NT2/D1 (cell line): ENCODE data around the gene SEC14L1.

Experiments
- DNase-seq: peaks from one replicate; pipeline ENCODE4 v3.0.0-alpha.2; 2011; ENCODE audit warnings: low read depth, low spot score
- H3K27me3 ChIP-seq: 2 replicates; pipeline ENCODE4 v1.6.0; 2011; ENCODE audit warnings: mild to moderate bottlenecking; ENCODE audit not compliant: insufficient read length, insufficient read depth
- H3K36me3 ChIP-seq: 2 replicates; pipeline ENCODE4 v1.6.1; 2011; ENCODE audit warnings: mild to moderate bottlenecking, low read length, mixed read lengths; ENCODE audit not compliant: insufficient read depth, insufficient read length
- H3K4me1 ChIP-seq: 2 replicates; pipeline ENCODE4 v1.5.1; 2011; ENCODE audit not compliant: insufficient read depth, insufficient read length
- H3K4me3 ChIP-seq: 2 replicates; pipeline ENCODE4 v1.5.1; 2011; ENCODE audit warnings: low read depth; ENCODE audit not compliant: insufficient read length
- H3K9ac ChIP-seq: 2 replicates; pipeline ENCODE4 v1.6.0; 2011; ENCODE audit warnings: low read depth; ENCODE audit not compliant: insufficient read length
- H3K9me3 ChIP-seq: 2 replicates; pipeline ENCODE4 v1.5.1; 2011; ENCODE audit warnings: mild to moderate bottlenecking, low read length; ENCODE audit not compliant: insufficient read depth
- SUZ12 ChIP-seq: IDR thresholded peaks from 2 replicates; pipeline ENCODE4 v1.6.1; 2011; ENCODE audit not compliant: insufficient read length, insufficient read depth; ENCODE audit errors: extremely low read depth
- YY1 ChIP-seq: IDR thresholded peaks from 2 replicates; pipeline ENCODE4 v1.6.1; 2011; ENCODE audit not compliant: insufficient read length, insufficient read depth
- ZNF274 ChIP-seq: IDR thresholded peaks from 2 replicates; pipeline ENCODE4 v1.6.1; 2011; ENCODE audit warnings: mild to moderate bottlenecking, low read depth, low read length

Gene SEC14L1

GRCh38 chr17:77229786-77230435, 89.1 kb downstream of the SEC14L1 start:
- H3K27me3 ChIP-seq = no peaks in the 10 kb centered on the region
- TF ChIP-seq SUZ12 = no peak
- TF ChIP-seq YY1 = no peak
- TF ChIP-seq ZNF274 = no peak
- H3K36me3 ChIP-seq = no peaks in the 10 kb centered on the region
- no peak overlapping the region for H3K9ac ChIP-seq
- H3K9me3 ChIP-seq = peaks cover 4% of the 10 kb centered on the region; the same call in 1 of the 2 replicates
- no peak overlapping the region for H3K4me3 ChIP-seq
- no peak for DNase-seq
- peaks cover 15% of the 10 kb centered on the region for H3K4me1 ChIP-seq

GRCh38 chr17:77230436-77230830, 89.7 kb downstream of the SEC14L1 start:
- Histone ChIP-seq H3K4me1 (peaks cover 15% of the 10 kb centered on the region), H3K27me3 (no peaks in the 10 kb centered on the region), H3K4me3 (no peak overlapping the region), H3K9me3 (peaks cover 3% of the 10 kb centered on the region; the same call in 1 of the 2 replicates), H3K36me3 (no peaks in the 10 kb centered on the region), H3K9ac (no peak overlapping the region)
- no peak for DNase-seq
- TF ChIP-seq YY1 (no peak), SUZ12 (no peak), ZNF274 (no peak)

- H3K27me3 ChIP-seq = no peaks in the 10 kb centered on the region
- no peak for DNase-seq
- TF ChIP-seq ZNF274 (no peak), YY1 (no peak), SUZ12 (no peak)
- no peaks in the 10 kb centered on the region for H3K9me3 ChIP-seq
- H3K9ac ChIP-seq = no peak overlapping the region
- H3K4me1 ChIP-seq = peaks cover 15% of the 10 kb centered on the region
- H3K36me3 ChIP-seq = no peaks in the 10 kb centered on the region
- no peak overlapping the region for H3K4me3 ChIP-seq
These were observed 90.5 kb downstream of the SEC14L1 start for GRCh38 chr17:77231076-77231871.

- Histone ChIP-seq H3K4me1 (peaks cover 4% of the 10 kb centered on the region), H3K9ac (no peak overlapping the region), H3K9me3 (no peaks in the 10 kb centered on the region), H3K27me3 (no peaks in the 10 kb centered on the region), H3K36me3 (no peaks in the 10 kb centered on the region), H3K4me3 (no peak overlapping the region)
- DNase-seq = no peak
- no peak for TF ChIP-seq SUZ12
- TF ChIP-seq YY1 = no peak
- TF ChIP-seq ZNF274 = no peak
These were observed 92.4 kb downstream of the SEC14L1 start for GRCh38 chr17:77233127-77233526.

GRCh38 chr17:77233635-77234334, 93.0 kb downstream of the SEC14L1 start:
- H3K27me3 ChIP-seq = no peaks in the 10 kb centered on the region
- TF ChIP-seq ZNF274 (no peak), SUZ12 (no peak), YY1 (no peak)
- H3K4me3 ChIP-seq = no peak overlapping the region
- DNase-seq = no peak
- peaks cover 3% of the 10 kb centered on the region for H3K4me1 ChIP-seq
- H3K9ac ChIP-seq = no peak overlapping the region
- no peaks in the 10 kb centered on the region for H3K36me3 ChIP-seq
- H3K9me3 ChIP-seq = no peaks in the 10 kb centered on the region

GRCh38 chr17:77234695-77235094, 93.9 kb downstream of the SEC14L1 start:
- no peaks in the 10 kb centered on the region for H3K36me3 ChIP-seq
- TF ChIP-seq YY1 (no peak), ZNF274 (no peak), SUZ12 (no peak)
- H3K9ac ChIP-seq = no peak overlapping the region
- H3K4me3 ChIP-seq = no peak overlapping the region
- H3K9me3 ChIP-seq = no peaks in the 10 kb centered on the region
- H3K4me1 ChIP-seq = peaks cover 3% of the 10 kb centered on the region
- no peak for DNase-seq
- no peaks in the 10 kb centered on the region for H3K27me3 ChIP-seq

- H3K9me3 ChIP-seq = no peaks in the 10 kb centered on the region
- TF ChIP-seq YY1 (no peak), ZNF274 (no peak), SUZ12 (no peak)
- H3K4me3 ChIP-seq = no peak overlapping the region
- H3K27me3 ChIP-seq = no peaks in the 10 kb centered on the region
- peaks cover 3% of the 10 kb centered on the region for H3K4me1 ChIP-seq
- no peaks in the 10 kb centered on the region for H3K36me3 ChIP-seq
- DNase-seq = no peak
- H3K9ac ChIP-seq = no peak overlapping the region
These were observed 94.7 kb downstream of the SEC14L1 start for GRCh38 chr17:77235370-77235941.
